SK-N-SH treated with all-trans-retinoic acid at 6 μM for 48 hours (cell line): ENCODE measurements around the gene RMND5B.

Experiments used
- ARNTL ChIP-seq: fragments of 450-650 bp; formaldehyde crosslinking; IDR thresholded peaks from 2 replicates; pipeline ENCODE4 v1.5.0; 2020; ENCODE audit warnings: low read depth, mild to moderate bottlenecking, moderate library complexity, borderline replicate concordance
- BACH2 ChIP-seq: fragments of 250-450 bp; sonication (Bioruptor Pico); IDR thresholded peaks from 2 replicates; pipeline ENCODE4 v1.9.0; 2021; ENCODE audit warnings: mild to moderate bottlenecking, borderline replicate concordance
- CSDC2 ChIP-seq: fragments of 250-450 bp; sonication (Bioruptor Pico); IDR thresholded peaks from 2 replicates; pipeline ENCODE4 v1.5.0; 2020; ENCODE audit warnings: mild to moderate bottlenecking, moderate library complexity
- RARB ChIP-seq: fragments of 250-450 bp; sonication (Bioruptor Pico); IDR thresholded peaks from 2 replicates; pipeline ENCODE4 v1.8.0; 2021; ENCODE audit warnings: mild to moderate bottlenecking, moderate library complexity
- ZFP30 ChIP-seq: fragments of 450-650 bp; formaldehyde crosslinking; IDR thresholded peaks from 2 replicates; pipeline ENCODE4 v1.5.0; 2022; ENCODE audit warnings: mild to moderate bottlenecking, moderate library complexity
- ZNF70 ChIP-seq: fragments of 450-650 bp; formaldehyde crosslinking; IDR thresholded peaks from 2 replicates; pipeline ENCODE4 v1.5.0; 2020; ENCODE audit warnings: mild to moderate bottlenecking, moderate library complexity
- TF ChIP-seq, protein P1 (sequence below): fragments of 250-450 bp; sonication (Bioruptor Pico); IDR thresholded peaks from 2 replicates; pipeline ENCODE4 v1.5.0; 2020; ENCODE audit warnings: mild to moderate bottlenecking, moderate library complexity

DNA sequence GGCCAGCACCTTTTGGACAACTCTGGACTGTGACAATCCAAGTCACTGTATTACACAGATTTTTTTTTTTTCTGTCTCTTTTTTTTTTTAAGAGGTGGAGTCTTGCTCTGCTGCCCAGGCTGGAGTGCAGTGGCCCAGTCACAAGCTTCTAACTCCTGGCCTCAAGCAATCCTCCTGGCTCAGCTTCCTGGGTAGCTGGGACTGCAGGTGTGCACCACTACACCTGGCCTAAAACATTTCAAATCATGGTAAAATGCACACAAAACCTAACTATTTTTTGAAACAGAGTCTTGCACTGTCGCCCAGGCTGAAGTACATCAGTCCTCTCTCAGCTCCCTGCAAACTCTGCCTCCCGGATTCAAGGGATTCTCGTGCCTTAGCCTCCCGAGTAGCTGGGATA, 24.7 kb upstream of the RMND5B start:
- TF ChIP-seq ZNF70 (no peak), ARNTL (CRISPR knock-in tag) (no peak), ZFP30 (CRISPR knock-in tag) (no peak), CSDC2 (CRISPR knock-in tag) (no peak), RARB (no peak), BACH2 (CRISPR knock-in tag) (no peak)
- TF ChIP-seq, protein P1, sequence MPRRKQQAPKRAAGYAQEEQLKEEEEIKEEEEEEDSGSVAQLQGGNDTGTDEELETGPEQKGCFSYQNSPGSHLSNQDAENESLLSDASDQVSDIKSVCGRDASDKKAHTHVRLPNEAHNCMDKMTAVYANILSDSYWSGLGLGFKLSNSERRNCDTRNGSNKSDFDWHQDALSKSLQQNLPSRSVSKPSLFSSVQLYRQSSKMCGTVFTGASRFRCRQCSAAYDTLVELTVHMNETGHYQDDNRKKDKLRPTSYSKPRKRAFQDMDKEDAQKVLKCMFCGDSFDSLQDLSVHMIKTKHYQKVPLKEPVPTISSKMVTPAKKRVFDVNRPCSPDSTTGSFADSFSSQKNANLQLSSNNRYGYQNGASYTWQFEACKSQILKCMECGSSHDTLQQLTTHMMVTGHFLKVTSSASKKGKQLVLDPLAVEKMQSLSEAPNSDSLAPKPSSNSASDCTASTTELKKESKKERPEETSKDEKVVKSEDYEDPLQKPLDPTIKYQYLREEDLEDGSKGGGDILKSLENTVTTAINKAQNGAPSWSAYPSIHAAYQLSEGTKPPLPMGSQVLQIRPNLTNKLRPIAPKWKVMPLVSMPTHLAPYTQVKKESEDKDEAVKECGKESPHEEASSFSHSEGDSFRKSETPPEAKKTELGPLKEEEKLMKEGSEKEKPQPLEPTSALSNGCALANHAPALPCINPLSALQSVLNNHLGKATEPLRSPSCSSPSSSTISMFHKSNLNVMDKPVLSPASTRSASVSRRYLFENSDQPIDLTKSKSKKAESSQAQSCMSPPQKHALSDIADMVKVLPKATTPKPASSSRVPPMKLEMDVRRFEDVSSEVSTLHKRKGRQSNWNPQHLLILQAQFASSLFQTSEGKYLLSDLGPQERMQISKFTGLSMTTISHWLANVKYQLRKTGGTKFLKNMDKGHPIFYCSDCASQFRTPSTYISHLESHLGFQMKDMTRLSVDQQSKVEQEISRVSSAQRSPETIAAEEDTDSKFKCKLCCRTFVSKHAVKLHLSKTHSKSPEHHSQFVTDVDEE (CRISPR knock-in tag): no peak
